ENCODE results near the gene AGPAT3.

AGPAT3 gene

GRCh38 chr21:43925609-43926008, 60.6 kb downstream of the AGPAT3 start:
- no peak for DNase-seq

GRCh38 chr21:43926196-43926595, 61.2 kb downstream of the AGPAT3 start:
- no peak for DNase-seq

DNA sequence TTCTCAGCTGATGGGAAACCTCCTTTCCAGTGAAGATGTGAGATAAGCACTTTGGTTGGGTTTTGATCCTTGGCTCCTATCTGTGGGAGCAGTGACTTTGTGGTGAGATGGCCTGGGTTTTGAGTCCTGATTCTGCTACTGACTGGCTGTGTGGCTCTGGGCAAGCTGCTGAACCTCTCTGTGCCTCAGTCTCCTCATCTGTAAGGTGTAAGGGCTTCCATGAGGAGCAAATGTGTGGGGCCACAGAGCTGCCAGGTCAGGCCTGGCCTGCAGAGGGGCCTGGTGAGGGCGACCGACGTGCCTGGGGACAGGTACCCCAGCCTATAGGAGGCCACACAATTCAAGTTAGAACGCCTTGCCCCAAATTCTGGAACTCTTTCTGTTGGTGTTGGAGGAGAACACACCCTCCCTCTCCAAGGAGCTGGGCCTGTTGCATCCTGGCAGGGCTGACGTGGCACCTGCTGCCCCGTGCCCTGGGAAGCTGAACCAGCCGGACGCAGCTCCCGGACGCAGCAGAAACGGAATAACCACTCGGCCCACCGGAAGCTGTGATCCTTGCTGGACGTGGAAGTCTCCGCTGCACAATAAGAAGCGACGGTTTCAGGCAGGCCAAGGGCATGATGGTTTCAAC, 62.7 kb downstream of the AGPAT3 start:
- DNase-seq: no peak

- DNase-seq: no peak
Measured at GRCh38 chr21:43928222-43929125, 63.5 kb downstream of the AGPAT3 start.

DNA sequence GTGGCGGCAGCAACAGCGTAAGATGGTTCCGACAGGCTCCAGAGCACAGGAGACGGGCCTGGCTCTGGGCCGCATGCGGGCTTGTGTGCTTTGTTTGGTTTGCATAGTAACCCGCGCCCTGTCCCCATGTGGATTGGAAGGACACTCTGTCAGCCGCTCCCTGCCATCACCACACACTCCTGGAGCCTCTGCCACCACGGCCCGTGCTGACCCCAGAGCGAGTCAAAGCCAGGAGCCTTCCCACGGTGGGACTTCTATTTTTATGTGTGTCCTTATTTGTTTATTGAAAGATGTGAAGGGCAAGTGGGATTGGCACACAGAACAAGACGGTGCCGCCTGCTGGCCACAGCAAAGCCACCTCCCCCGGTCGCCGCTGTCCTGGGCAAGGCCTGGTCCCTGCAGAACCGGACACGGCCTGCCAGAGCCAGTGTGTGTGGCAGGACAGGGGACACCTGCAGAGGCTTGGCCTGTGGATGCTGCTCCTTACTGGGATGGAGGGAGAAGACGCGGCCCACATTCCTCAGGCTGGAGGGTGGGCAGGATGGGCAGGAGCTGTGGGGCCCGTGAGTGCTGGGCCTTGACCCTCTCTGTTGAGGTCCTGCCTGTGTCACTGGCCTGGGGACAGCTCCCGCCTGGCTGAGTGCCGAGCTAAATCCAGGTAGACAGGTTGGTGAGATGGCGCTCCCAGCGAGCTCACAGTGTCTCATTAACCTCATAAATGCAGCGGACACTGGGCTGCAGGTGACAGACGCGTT, 64.4 kb downstream of the AGPAT3 start:
- DNase-seq: no peak

DNA sequence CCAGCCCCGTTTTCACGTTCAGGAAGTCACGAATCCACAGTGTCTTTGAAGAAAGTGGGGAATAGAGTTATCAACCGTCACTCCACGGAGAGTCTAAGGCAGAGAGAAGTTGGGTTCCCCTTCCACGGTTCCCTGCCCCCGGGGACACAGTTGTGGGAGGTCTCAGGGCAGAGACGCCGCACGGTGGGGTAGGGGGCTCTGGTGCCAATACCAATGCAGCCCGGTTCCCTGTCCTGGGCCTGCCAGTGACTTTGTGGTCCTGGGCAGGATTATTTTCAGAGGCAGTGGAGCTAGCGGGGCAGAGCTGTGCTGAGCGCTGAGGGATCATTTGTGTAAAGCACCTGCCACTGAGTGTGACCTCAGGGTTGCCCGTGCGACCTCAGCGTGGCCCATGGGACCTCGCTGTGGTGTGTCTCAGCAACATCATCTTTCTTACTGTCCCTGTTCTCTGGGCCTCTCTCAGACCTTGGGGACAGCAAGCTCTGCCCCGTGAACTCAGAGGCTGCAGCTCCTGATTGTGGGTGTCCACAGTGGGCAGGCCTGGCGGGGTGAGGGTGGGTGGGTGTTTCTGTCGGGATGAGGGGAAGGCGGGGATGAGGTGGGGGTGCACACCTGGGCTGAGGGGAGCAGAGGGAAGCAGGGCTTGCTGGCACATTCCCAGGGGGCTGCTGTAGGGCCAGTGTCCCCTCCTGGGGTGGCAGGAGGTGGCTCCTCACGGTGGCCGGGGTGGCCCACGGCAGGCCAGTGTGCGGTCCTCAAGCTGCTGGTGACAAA, 65.2 kb downstream of the AGPAT3 start:
- no peak for DNase-seq

DNA sequence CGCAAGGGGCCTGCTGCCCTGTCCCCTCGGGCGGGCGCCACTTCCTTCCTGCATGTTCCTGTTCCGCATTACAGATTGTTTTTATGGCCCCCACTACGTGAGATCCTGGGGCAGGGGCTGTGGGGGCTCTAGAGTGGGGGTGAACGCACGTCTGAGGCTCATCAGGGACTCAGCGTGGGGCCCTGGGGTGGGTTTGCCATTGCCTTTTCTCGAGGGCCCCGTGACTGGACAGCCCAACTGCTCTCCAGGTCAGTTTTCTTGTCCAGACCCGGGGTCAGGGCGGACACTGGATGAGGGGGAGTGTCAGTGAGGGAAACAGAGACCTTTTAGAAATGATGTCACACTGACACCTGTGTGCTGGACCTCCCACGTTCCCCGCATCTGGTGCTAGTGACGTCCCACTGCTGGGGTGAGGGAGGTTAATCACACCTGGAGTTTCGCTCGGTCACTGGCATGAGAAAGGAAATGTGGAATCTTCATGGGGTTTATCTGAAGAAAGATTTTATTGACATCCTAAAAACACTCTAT, 65.9 kb downstream of the AGPAT3 start:
- no peak for DNase-seq

- DNase-seq: no peak
Measured at GRCh38 chr21:43931489-43931888, 66.5 kb downstream of the AGPAT3 start.

DNA sequence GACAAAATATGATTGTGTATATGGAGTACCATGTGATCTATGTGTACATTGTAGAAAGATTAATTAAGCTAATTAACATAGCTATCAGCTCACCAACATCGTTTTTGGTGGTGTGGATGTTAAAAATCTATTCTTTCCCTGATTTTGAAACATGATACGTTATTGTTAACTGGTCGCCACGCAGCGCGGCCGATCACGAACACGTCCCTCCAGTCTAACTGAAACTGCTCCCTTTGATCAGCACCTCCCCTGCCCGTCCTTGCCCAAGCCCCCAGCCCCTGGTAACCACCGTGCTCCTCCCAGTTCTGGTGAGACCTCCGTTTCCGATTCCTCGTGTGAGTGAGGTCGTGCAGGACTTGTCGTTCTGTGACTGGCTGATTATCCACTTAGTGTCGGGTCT, 67.0 kb downstream of the AGPAT3 start:
- no peak for DNase-seq

DNA sequence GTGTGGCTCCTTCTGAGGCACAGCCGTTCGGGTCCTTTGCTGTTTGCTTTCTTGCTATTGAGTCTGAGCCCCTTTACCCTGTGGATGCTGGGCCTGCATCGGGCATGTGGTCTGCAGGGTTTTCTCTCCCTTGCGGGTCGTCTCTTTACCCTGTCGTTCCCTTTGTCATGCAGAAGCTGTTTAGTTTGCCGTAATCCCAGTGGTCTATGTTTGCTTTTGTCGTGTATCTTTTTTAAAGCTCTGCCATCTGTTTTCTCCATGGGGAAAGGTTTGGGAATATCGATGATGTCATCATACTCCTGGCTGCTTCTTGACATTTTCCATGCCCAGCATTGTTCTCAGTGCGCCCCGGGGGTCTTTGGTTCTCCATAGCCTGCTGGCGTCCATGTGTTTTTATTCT, 68.2 kb downstream of the AGPAT3 start:
- DNase-seq: no peak

DNA sequence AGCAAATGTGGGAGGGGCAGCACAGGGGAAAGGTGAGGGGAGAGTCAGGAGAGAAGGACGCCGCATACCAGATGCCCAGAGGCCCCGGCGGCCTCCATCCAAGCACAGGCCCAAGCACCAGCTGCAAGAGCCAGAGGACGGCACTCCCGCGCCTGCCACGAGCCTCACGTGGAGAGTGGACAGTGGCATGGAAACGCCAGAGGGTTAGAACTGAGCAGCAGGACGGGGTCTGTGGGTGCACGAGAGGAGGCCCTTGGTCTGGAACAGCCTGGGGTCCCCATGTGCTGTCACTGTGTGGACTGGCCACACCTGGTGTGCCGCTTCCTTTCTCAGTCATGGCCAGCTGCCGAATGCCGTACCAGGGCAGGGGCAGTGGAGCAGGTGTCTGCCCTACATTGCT, 68.7 kb downstream of the AGPAT3 start:
- no peak for DNase-seq

DNA sequence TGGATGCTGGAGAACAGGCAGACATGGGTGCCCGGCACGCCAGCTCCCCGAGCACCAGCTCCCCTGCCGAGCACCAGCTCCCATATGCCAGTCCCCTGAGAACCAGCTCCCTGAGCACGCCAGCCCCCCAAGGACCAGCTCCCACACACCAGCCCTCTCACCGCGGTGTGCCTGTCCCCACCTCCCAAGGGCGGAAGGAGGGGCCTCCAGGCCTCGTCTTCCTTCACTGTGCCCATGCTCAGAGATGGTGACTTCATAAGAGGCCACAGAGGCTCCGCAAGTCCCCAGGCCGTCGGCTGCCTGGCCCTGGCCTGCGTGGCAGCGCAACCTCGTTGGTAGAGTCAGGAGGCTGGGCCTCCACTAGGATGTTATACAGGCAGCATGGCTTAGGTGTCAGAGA, 69.1 kb downstream of the AGPAT3 start:
- DNase-seq: no peak

GRCh38 chr21:43934716-43935705, 70.0 kb downstream of the AGPAT3 start:
- no peak for DNase-seq

- DNase-seq: no peak
Measured at GRCh38 chr21:43935711-43936110, 70.7 kb downstream of the AGPAT3 start.

- DNase-seq: no peak
Measured at GRCh38 chr21:43936247-43936967, 71.4 kb downstream of the AGPAT3 start.

DNA sequence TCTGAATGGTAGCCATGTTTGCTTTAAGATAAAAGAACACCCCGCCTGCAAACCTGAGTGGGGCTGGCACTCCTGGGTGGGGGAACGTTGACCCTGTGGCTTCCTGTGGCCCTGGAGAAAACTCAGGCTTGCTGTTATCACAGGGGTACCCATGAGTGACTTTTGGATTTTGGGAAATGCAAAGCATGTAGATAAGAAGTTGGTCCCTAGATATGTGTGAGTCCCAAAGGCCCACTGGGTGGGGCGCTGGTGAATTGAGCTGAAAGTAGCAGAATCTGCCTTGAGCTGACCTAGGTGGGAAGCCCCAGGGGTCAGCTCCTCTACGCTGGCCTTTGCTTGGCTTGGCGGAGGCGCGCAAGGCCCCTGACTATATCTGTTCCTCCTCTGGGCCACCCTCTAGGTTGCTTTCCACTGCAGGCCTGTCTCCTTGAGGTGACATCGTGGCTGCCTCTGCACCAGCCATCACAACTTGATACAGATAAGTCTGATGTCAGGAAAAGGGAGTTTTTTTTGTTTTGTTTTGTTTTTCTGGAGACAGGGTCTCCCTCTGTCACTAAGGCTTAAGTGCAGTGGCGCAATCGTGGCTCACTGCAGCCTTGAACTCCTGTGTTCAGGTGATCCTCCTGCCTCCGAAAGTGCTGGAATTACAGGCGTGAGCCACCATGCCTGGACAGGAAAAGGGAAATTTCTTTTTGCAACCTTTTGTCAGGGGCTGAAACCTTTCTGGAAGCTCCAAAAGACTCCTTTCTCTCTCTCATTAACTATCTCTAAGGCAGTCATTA, 72.2 kb downstream of the AGPAT3 start:
- DNase-seq: no peak

GRCh38 chr21:43937891-43938309, 72.9 kb downstream of the AGPAT3 start:
- DNase-seq: no peak

DNA sequence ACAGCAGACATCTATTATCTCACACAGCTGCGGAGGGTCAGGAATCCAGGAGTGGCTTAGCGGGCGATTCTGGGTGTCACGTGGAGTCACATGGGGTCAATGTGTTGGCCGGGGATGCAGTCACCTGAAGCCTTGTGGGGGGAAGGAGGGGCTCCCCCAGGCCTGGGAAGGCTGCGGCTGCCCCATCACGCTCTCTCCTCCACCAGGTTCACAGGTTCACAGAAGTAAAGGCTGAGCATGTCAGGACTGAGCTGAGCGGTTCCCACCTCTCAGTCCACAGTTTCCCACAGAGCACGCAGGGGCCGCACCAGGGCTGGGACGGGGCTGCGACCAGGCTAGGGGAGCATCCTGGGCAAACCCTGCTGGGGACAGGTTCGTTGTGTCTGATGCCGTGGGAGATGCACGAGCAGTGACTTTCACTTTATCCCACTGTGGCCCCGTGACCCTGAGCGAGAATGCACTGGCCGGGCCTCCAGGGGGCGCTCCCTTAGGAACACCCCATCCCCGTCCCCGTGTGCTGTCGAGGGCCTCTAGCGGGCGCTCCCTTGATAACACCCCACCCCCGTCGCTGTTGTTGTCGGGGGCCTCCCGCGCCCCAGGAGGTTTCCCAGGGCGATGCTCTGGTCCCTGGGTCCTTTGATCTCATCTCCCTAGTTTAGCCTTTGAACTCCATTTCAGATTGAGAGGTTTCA, 73.9 kb downstream of the AGPAT3 start:
- peak; percentile 80 for DNase-seq
